GM23248 (cell line): ENCODE measurements around the gene CD9. TPM values are rescaled to one million over a fixed set of nuclear protein-coding genes. Genes with fewer than 3 reads are reported as not detected.
A peak's percentile ranks its signal among the peaks of the same experiment; 100 is the strongest.

Experiments
- DNase-seq: peaks from one replicate; pipeline ENCODE4 v3.0.0-alpha.2; 2015
- H2AFZ ChIP-seq: fragments of 200-600 bp; sonication (generic); 2 replicates; pipeline ENCODE4 v1.6.1; 2016; ENCODE audit warnings: antibody characterized with exemption
- H3F3A ChIP-seq: fragments of 200-600 bp; sonication (generic); 2 replicates; pipeline ENCODE4 v1.6.1; 2016; ENCODE audit warnings: mild to moderate bottlenecking, antibody characterized with exemption, mixed run types; ENCODE audit not compliant: insufficient read depth
- H3K27ac ChIP-seq: fragments of 200-600 bp; sonication (generic); 2 replicates; pipeline ENCODE4 v1.5.1; 2016; ENCODE audit warnings: mild to moderate bottlenecking
- H3K27me3 ChIP-seq: fragments of 200-600 bp; sonication (generic); replicated peaks from 2 replicates; pipeline ENCODE4 v1.6.1; 2016; ENCODE audit warnings: mild to moderate bottlenecking; ENCODE audit not compliant: insufficient read depth
- H3K36me3 ChIP-seq: fragments of 200-600 bp; sonication (generic); 2 replicates; pipeline ENCODE4 v1.6.1; 2016; ENCODE audit warnings: low read depth, mild to moderate bottlenecking
- H3K4me1 ChIP-seq: fragments of 200-600 bp; sonication (generic); 2 replicates; pipeline ENCODE4 v1.6.1; 2016; ENCODE audit warnings: mild to moderate bottlenecking; ENCODE audit not compliant: insufficient read depth
- H3K4me2 ChIP-seq: fragments of 200-600 bp; sonication (generic); one replicate; pipeline ENCODE4 v1.6.1; 2016; ENCODE audit warnings: mild to moderate bottlenecking; ENCODE audit not compliant: unreplicated experiment
- H3K4me3 ChIP-seq: fragments of 200-600 bp; sonication (generic); 2 replicates; pipeline ENCODE4 v1.5.1; 2016; ENCODE audit warnings: mild to moderate bottlenecking
- H3K79me2 ChIP-seq: fragments of 200-600 bp; sonication (generic); 2 replicates; pipeline ENCODE4 v1.6.1; 2016; ENCODE audit warnings: mild to moderate bottlenecking; ENCODE audit not compliant: insufficient read depth
- H3K9ac ChIP-seq: fragments of 200-600 bp; sonication (generic); 2 replicates; pipeline ENCODE4 v1.6.1; 2016; ENCODE audit warnings: mild to moderate bottlenecking
- H3K9me2 ChIP-seq: fragments of 200-600 bp; sonication (generic); 2 replicates; pipeline ENCODE4 v1.6.1; 2016; ENCODE audit warnings: mixed run types, mild to moderate bottlenecking, moderate library complexity; ENCODE audit not compliant: insufficient read depth
- H3K9me3 ChIP-seq: fragments of 200-600 bp; sonication (generic); one replicate; pipeline ENCODE4 v1.6.1; 2017; ENCODE audit warnings: low read depth
- H4K20me1 ChIP-seq: fragments of 200-600 bp; sonication (generic); 2 replicates; pipeline ENCODE4 v1.6.0; 2016; ENCODE audit not compliant: insufficient read depth
- EZH2 ChIP-seq: fragments of 200-600 bp; sonication (generic); IDR thresholded peaks from 2 replicates; pipeline ENCODE4 v1.6.1; 2018; ENCODE audit warnings: antibody characterized with exemption, mild to moderate bottlenecking; ENCODE audit not compliant: insufficient read depth, poor library complexity, severe bottlenecking
- EZH2phosphoT487 ChIP-seq: fragments of 200-600 bp; sonication (generic); IDR thresholded peaks from 2 replicates; pipeline ENCODE4 v1.6.1; 2018; ENCODE audit warnings: antibody characterized with exemption, moderate library complexity, mild to moderate bottlenecking, low read depth; ENCODE audit not compliant: insufficient read depth
- WGBS, 2 experiments: methylation state at CpG; one replicate each; pipeline ENCODE4 v1.1.6; 2015 to 2017; ENCODE audit warnings: low lambda C conversion rate in 2 of 2, low coverage in 1 of 2; ENCODE audit errors: missing lambda C conversion rate in 2 of 2; 5-methylcytosine and 5-hydroxymethylcytosine counted together
- in situ Hi-C: fragments of 300-500 bp; cut with MboI; formaldehyde crosslinking; loops from 2 replicates; pipeline ENCODE4 v1.15.0; 2020
- polyA plus RNA-seq: library from polyadenylated mRNA; unstranded; fragments of >200 nt; fragmentation: Nextera tagmentation; extraction: Ambion mirVana; gene quantifications from 2 replicates; pipeline ENCODE4 v1.2.1, GENCODE V29; 2016
- total RNA-seq: library from RNA; depleted of rRNA; stranded (reverse); fragments of >200 nt; shearing (Covaris generic); gene quantifications from 2 replicates; pipeline ENCODE4 v1.2.3, GENCODE V29; 2014

CD9 gene
- total and polyA plus RNA-seq, 2 experiments from 2014 or later = 28.6 to 46.9 TPM

DNA sequence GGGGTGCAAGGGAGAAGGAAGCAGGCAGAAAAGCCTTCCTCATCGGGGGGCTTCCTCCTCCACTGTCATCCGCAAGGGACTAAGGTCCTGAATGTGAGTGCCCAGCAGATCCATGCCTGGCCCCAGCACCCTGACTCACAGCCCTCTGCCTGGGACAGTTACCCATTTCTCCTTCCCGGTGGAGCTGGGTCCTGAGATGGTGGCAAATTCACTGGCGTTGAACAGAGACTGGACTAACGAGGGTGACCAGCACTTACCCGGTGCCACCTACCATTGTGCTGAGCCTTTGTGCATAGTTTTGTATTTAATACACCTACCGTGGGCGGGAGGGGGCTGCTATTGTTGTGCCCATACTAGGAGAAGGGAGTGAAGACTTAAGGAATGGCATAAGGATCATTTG, 79.4 kb downstream of the CD9 start:
- peak; percentile 51 for DNase-seq

DNA sequence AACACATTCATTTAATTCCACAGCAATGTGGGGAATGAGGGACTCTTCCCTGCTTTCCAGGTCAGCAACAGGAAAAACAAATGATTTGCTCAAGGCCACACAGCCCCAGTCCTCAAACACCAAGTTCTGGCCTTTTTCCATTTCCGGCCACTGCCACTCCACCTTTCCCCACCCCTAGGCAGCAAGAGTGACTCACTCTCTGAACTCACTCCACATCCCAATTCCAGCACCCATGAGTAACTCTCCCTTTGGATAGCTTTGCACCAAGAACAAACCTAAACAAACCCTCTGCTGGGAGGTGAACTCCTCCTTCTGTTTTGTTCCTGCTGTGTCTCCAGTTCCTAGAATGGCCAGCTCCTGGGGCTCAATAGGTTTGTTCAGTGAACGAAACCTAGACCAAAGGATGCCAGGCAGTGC, 79.9 kb downstream of the CD9 start:
- H4K20me1 ChIP-seq = no peaks in the 10 kb centered on the region
- H3K4me2 ChIP-seq = peak overlapping the region; percentile 44
- H3K9me3 ChIP-seq = no peaks in the 10 kb centered on the region
- no peak for TF ChIP-seq EZH2
- in situ Hi-C loops = loop anchor here (10.0 kb wide), 1 partner anchor 295 kb away; no protein-coding TSS in a partner anchor
- 0 out of 2 replicates have a peak overlapping the region, but pooled peaks have one; percentile 16 for H2AFZ ChIP-seq
- H3K27me3 ChIP-seq = no peaks in the 10 kb centered on the region
- DNase-seq = peak; percentile 94
- H3K79me2 ChIP-seq = no peaks in the 10 kb centered on the region
- H3K36me3 ChIP-seq = no peaks in the 10 kb centered on the region
- WGBS, 2 experiments = 2 to 6% methylated on average over 2 of the region's 2 CpGs
- peak overlapping the region; percentile 42 for H3K9ac ChIP-seq
- H3K4me3 ChIP-seq = no peak overlapping the region
- no peaks in the 10 kb centered on the region for H3K9me2 ChIP-seq
- H3K27ac ChIP-seq = peak overlapping the region; percentile 70
- H3K4me1 ChIP-seq = peaks cover 22% of the 10 kb centered on the region
- peaks cover 21% of the 10 kb centered on the region for H3F3A ChIP-seq

More for the DNA sequence above, 79.4 kb downstream of the CD9 start:
- 0 out of 2 replicates have a peak overlapping the region, but pooled peaks have one; percentile 16 for H2AFZ ChIP-seq
- no peaks in the 10 kb centered on the region for H3K79me2 ChIP-seq
- peak overlapping the region; percentile 18 for H3K9ac ChIP-seq
- peaks cover 22% of the 10 kb centered on the region for H3K4me1 ChIP-seq
- no peaks in the 10 kb centered on the region for H3K9me3 ChIP-seq
- H3F3A ChIP-seq = peaks cover 21% of the 10 kb centered on the region
- H3K9me2 ChIP-seq = no peaks in the 10 kb centered on the region
- no peaks in the 10 kb centered on the region for H4K20me1 ChIP-seq
- H3K36me3 ChIP-seq = no peaks in the 10 kb centered on the region
- WGBS, 2 experiments = 60 to 65% methylated on average over 8 of the region's 8 CpGs
- TF ChIP-seq EZH2 (no peak), EZH2phosphoT487 (no peak)
- H3K27me3 ChIP-seq = no peaks in the 10 kb centered on the region
- in situ Hi-C loops = loop anchor here (5.0 to 10.0 kb wide), 2 partner anchors 82 to 295 kb away; no protein-coding TSS in a partner anchor
- H3K4me2 ChIP-seq = peak overlapping the region; percentile 44
- no peak overlapping the region for H3K4me3 ChIP-seq
- peak overlapping the region; percentile 70 for H3K27ac ChIP-seq

DNA sequence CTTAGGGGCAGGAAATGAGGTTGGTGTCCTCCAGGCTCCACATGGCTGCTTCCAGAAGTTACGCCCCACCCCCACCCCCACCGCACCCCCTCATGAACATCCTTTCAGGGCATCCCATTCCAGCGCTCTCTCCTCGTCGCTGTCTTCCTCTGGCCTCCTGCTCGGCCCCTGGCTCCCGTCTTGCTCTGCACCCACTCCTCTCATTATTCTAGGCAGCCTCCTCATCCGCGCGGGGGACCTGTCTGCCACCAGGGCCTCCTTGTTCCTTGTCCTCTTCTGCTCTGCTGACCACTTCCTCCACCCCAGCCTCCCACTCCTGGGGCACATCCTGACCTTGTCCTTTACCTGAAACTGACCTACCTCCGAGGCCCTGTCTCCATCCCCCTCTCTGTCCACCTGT, 80.5 kb downstream of the CD9 start:
- H3K4me2 ChIP-seq = no peak overlapping the region
- H3K4me1 ChIP-seq = peaks cover 28% of the 10 kb centered on the region
- peaks cover 27% of the 10 kb centered on the region for H3F3A ChIP-seq
- H3K9ac ChIP-seq = no peak overlapping the region; the same call in 1 of the 2 replicates
- peak overlapping the region; percentile 70 for H3K27ac ChIP-seq
- no peaks in the 10 kb centered on the region for H3K36me3 ChIP-seq
- no peaks in the 10 kb centered on the region for H3K79me2 ChIP-seq
- no peak overlapping the region for H3K4me3 ChIP-seq
- 94 to 98% methylated on average over 6 to 11 of the region's 11 CpGs for WGBS, 2 experiments
- no peaks in the 10 kb centered on the region for H3K9me2 ChIP-seq
- no peaks in the 10 kb centered on the region for H4K20me1 ChIP-seq
- DNase-seq = no peak
- TF ChIP-seq EZH2phosphoT487 (no peak), EZH2 (no peak)
- H3K9me3 ChIP-seq = no peaks in the 10 kb centered on the region
- H2AFZ ChIP-seq = no peak overlapping the region
- H3K27me3 ChIP-seq = no peaks in the 10 kb centered on the region
- in situ Hi-C loops = loop anchor here (10.0 kb wide), 1 partner anchor 296 kb away; no protein-coding TSS in a partner anchor

DNA sequence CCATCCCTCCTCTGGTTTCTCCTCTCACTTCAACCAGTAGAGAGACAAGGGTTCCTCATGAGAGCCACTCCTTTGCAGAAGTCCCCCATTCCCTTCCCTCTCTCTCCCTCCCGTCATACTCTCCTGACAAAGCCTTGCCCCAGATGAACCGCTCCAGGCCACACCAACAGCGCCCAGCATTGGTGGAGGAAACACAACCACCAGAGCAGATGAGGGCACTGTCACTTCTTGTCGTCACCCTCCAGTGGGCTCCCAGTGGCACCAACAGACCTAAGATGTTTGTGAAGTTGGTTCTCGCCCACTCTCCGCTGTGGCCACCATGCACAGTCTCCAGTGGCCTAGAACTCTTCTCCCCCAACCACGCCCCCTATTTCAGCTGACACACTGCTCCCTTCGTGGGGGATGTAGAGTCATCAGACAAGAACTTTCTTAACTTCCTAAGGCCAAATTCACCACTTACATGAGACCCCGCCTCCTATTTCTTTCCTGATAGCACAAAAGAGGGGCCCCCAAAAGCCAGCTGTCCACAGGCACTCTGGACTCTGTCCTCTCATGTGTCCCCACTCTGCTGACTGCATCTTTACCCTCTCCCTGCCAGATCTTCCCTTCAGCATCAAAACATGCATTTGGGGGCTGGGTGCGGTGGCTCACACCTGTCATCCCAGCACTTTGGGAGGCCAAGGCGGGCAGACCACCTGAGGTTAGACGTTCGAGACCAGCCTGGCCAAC, 81.0 kb downstream of the CD9 start:
- in situ Hi-C loops = loop anchor here (10.0 kb wide), 1 partner anchor 296 kb away; no protein-coding TSS in a partner anchor
- peaks cover 34% of the 10 kb centered on the region for H3K4me1 ChIP-seq

More for the DNA sequence above, 81.0 kb downstream of the CD9 start:
- H3K79me2 ChIP-seq = no peaks in the 10 kb centered on the region
- H3F3A ChIP-seq = peaks cover 33% of the 10 kb centered on the region
- DNase-seq = no peak
- no peak overlapping the region for H3K27ac ChIP-seq
- no peaks in the 10 kb centered on the region for H3K9me2 ChIP-seq
- H4K20me1 ChIP-seq = no peaks in the 10 kb centered on the region
- H3K9ac ChIP-seq = no peak overlapping the region
- no peak overlapping the region for H3K4me3 ChIP-seq
- H3K36me3 ChIP-seq = no peaks in the 10 kb centered on the region
- TF ChIP-seq EZH2 = no peak
- no peak for TF ChIP-seq EZH2phosphoT487
- 92 to 96% methylated on average over 13 of the region's 13 CpGs for WGBS, 2 experiments
- no peaks in the 10 kb centered on the region for H3K27me3 ChIP-seq
- H3K9me3 ChIP-seq = no peaks in the 10 kb centered on the region
- no peak overlapping the region for H3K4me2 ChIP-seq
- no peak overlapping the region for H2AFZ ChIP-seq
